ENCODE data around the gene ARHGAP20. TPM values are rescaled to one million over a fixed set of nuclear protein-coding genes. Genes with fewer than 3 reads are reported as not detected.
A peak's percentile ranks its signal among the peaks of the same experiment; 100 is the strongest.

ARHGAP20 gene
- total RNA-seq, 1 donor from 2014 or later, result 5.5 TPM

- Histone ChIP-seq H3K27ac (no peak overlapping the region), H3K9me3 (no peaks in the 10 kb centered on the region), H3K36me3 (no peaks in the 10 kb centered on the region), H3K4me1 (no peaks in the 10 kb centered on the region), H3K27me3 (ENCODE audit: low read depth) (no peaks in the 10 kb centered on the region), H3K4me3 (no peak overlapping the region)
- peak; percentile 53 for DNase-seq
- intact Hi-C loops (cut with DNase I), result no loop called here
- TF ChIP-seq CTCF (IDR thresholded peaks at IDR 0.05), result no peak
- ATAC-seq, result peak; percentile 77
Measured at GRCh38 chr11:110565357-110566336, 146.6 kb downstream of the ARHGAP20 start.

- no peak overlapping the region for H3K27ac ChIP-seq
- intact Hi-C loops (cut with DNase I), result no loop called here
- no peak for ATAC-seq
Measured at GRCh38 chr11:110564676-110565356, 147.4 kb downstream of the ARHGAP20 start.

GRCh38 chr11:110544779-110545178, 167.5 kb downstream of the ARHGAP20 start:
- DNase-seq (no peak), ATAC-seq (no peak)
- intact Hi-C loops (cut with DNase I), result no loop called here
- no peaks in the 10 kb centered on the region for H3K27me3 ChIP-seq (ENCODE audit: low read depth)
- no peaks in the 10 kb centered on the region for H3K36me3 ChIP-seq
- no peaks in the 10 kb centered on the region for H3K4me1 ChIP-seq
- H3K9me3 ChIP-seq, result no peaks in the 10 kb centered on the region
- no peak overlapping the region for H3K4me3 ChIP-seq
- no peak overlapping the region for H3K27ac ChIP-seq
- TF ChIP-seq CTCF (IDR thresholded peaks at IDR 0.05), result no peak

More at GRCh38 chr11:110564676-110565356, 147.4 kb downstream of the ARHGAP20 start:
- no peak for DNase-seq
- no peak for TF ChIP-seq CTCF (IDR thresholded peaks at IDR 0.05)
- Histone ChIP-seq H3K4me3 (no peak overlapping the region), H3K36me3 (no peaks in the 10 kb centered on the region), H3K27me3 (ENCODE audit: low read depth) (no peaks in the 10 kb centered on the region), H3K9me3 (no peaks in the 10 kb centered on the region), H3K4me1 (no peaks in the 10 kb centered on the region)

GRCh38 chr11:110538154-110538553, 174.1 kb downstream of the ARHGAP20 start:
- H3K9me3 ChIP-seq, result no peaks in the 10 kb centered on the region
- intact Hi-C loops (cut with DNase I), result no loop called here
- H3K36me3 ChIP-seq, result no peaks in the 10 kb centered on the region
- H3K4me1 ChIP-seq, result no peaks in the 10 kb centered on the region
- H3K27ac ChIP-seq, result no peak overlapping the region
- no peak overlapping the region for H3K4me3 ChIP-seq
- no peaks in the 10 kb centered on the region for H3K27me3 ChIP-seq (ENCODE audit: low read depth)
- DNase-seq (no peak), ATAC-seq (no peak)
- TF ChIP-seq CTCF (IDR thresholded peaks at IDR 0.05), result no peak

- Histone ChIP-seq H3K36me3 (no peaks in the 10 kb centered on the region), H3K9me3 (no peaks in the 10 kb centered on the region), H3K27me3 (ENCODE audit: low read depth) (no peaks in the 10 kb centered on the region), H3K4me3 (no peak overlapping the region), H3K27ac (no peak overlapping the region), H3K4me1 (no peaks in the 10 kb centered on the region)
- no peak for DNase-seq
- intact Hi-C loops (cut with DNase I), result no loop called here
- no peak for TF ChIP-seq CTCF (IDR thresholded peaks at IDR 0.05)
- ATAC-seq, result no peak
Measured at GRCh38 chr11:110530900-110531741, 181.1 kb downstream of the ARHGAP20 start.
